Left forelimb (tissue), 1 donor: ENCODE results near the gene LTBP2.

Source experiments
- DNase-seq: peaks from one replicate; pipeline ENCODE4 v3.0.0-alpha.2; 2018; ENCODE audit warnings: low spot score

Gene LTBP2

DNA sequence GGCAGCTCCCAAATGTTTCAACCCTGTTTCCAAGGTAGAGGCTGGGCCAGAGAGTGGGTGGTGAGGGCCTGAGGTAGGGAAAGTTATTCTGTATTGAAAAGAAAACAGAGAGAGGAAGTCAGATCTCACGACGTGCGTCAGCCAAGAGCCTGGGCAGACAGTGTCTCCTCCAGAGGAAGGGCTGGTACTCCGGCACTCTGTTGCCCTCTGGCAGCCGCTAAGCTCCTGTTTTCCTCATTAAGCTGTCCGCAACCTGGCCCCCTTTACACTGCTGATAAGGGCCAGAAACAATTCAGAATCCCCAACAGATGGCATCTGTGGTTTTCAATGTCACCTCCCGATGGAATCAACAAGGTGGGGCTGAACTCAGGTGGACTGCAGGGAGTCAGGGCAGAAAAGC lies 26.0 kb upstream of the LTBP2 start:
- DNase-seq, result no peak

DNA sequence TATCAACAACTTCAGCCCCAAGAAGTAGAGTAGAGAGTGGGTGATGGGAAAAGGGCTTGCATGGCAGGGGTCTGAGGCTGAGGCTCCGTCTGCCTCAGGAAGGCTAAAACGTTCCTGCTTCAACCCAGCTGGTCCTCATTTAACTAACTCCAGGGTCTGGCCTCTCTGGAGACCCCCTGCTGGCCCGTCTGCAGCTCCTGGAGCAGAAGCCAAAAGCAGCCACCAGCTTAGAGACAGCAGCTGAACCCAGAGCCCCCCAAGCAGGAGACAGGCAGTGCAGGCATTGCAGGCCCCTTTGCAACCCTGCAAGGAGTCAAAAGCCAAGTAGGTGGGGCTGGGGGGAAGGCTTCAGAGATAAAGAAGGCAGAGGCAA lies 25.1 kb upstream of the LTBP2 start:
- no peak for DNase-seq

DNA sequence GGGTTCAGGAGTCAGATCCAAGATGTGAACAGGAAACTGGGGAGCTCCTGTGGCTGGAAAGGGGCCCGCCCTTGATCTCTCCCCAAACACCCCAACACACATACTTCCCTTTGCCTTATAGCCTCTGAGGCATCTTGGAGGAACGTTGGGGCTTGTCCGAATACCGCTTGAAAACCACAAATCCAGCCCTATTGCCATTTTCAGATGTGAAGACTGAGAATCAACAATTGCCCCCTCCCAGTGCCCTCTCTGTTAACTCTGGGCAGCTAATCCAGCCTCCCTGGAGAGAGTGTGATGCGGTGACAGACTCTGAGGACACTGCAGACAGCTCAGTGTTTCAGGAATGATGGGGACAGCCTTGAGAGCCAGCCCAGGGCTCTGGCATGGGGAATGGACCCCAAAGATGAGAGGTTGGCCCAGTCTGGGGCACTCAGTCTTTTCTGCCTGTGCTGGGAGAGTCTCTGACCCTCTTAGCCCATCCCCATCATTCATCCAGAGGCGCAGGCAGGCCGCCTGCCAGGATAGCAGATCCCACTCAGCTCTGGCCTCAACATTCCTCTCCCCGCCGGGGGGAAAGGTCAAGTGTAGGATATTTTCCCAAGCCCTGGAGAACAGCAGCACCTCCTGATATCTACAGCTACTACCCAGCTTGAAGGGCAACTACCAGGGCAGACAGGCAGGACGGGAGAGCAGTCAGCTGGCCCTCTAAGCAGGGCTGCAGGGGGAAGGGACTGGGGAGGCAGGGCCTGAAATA lies 24.6 kb upstream of the LTBP2 start:
- DNase-seq, result no peak

DNA sequence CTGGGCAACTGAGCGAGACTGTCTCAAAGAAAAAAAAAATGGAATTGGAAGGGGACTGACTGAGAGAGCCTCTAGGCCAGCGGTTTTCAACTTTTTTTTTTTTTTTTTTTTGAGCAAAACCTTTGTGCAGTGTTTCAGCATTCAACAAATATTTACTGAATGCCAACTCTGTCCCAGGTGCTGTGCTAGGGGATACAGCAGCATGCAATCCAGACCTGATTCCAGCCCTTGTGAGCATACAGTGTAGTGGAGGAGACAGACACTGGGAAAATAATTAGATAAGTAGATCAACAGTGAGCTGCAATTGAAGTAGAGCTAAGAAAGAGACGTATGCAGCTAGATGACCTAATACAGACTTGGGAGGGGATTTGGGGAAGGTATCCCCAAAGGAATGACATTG lies 23.8 kb upstream of the LTBP2 start:
- no peak for DNase-seq

DNA sequence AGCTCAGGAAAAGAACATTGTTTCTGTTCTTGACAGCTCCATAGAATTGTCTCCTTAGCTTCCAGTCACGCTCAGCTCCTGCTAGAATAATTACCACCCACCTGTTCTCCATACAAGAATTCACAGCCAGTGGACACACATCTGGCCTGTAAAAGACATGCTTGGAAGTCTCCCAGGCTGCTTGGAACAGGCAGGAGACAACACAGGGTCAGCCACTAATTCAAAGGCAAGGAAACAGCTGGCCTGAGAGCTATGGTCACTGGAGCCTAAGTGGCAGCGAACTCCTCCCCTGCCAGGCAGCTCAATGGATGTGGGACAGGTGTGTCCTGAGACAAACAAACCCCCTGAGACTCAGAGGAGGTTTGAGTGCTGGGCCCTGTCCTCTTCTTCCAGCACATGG lies 22.9 kb upstream of the LTBP2 start:
- no peak for DNase-seq

DNA sequence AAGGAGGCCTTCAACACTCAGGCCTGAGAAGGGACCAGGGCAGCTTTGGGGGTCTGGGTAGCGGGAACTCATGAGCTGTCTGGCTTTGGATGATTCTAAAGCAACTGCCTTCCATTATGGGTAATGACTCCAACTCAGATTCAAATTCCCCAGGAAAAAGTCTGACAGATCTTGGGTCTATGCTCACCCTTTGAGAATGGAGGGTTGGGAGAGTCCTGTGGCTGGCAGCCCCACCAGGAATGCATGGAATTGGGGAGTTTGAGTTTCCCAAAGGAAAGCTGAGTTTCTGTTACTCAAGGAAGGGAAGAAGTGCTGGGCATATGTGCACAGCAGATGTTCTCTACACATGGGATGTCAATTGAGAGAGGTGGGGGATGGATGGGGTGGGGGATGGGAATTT lies 22.4 kb upstream of the LTBP2 start:
- no peak for DNase-seq

DNA sequence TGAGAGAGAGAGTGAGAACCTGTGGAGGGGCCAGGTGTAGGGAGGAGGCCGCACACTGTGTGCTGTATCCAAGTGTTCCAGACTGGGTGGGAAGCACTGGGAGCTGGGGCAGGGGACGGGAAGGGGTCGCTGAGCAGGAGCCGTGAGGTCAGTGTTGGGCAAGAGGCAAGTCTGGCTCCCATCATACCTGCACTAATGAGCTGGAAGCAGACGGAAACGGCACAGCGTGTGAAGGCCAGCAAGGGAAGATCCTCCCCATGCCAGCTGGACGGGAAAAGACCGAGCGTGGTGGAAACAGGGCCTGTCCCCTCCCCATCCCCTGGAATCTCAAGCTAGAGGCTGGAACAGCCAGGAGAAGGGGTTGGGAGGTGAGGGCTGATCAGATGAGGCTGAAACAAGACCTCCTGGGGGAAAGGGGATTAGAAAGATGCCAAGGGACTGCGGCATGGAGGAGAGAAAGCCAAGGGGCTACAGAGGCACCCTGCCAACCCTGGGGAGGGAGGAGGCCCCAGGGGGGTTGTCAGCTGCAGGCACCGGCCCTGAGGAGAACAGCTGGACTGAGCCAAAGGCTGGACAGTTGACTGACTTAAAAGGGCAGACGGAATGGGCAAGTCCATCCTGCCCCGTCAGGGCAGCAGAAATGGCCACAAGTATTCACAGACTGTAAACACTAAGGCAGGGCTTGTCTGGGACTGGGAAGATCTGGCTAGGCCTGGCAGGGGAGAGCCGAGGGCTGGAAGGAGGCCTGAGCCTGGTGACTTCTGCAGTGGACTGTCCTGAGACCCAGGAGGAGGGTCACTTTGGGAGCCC lies 19.0 kb upstream of the LTBP2 start:
- DNase-seq, result no peak

DNA sequence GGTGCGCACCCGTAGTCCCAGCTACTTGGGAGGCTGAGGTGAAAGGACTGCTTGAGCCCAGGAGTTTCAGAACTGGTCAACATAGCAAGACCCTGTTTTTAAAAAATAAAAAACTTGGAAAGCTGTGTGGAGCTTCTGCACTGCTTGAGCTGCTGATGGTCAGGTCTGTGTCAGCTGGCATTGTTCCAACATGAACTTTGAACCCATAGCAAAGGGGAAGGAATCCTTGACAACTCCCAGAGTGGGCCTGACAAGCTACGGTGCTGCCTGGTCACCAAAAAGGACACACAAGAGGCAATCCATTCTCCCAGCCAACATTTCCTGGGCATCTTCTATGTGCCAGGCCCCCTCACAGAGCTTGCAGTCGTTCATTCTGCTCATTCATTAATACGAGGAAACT lies 16.4 kb upstream of the LTBP2 start:
- no peak for DNase-seq

DNA sequence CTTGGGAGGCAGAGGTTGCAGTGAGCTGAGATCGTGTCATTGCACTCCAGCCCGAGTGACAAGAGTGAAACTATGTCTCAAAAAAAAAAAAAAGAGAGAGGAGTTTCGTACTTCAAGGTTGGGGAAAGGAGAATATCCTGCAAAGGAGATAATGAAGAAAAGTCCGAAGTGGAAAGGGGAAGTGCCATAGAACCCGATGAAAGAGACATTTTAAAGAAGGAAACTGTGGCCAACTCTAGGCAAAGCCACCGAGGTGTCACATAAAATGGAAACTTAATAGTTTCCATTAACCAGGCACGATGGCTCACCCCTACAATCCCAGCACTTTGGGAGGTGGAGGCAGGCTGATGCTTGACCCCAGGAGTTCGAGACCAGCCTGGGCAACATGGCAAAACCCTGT lies 15.0 kb upstream of the LTBP2 start:
- DNase-seq, result no peak

DNA sequence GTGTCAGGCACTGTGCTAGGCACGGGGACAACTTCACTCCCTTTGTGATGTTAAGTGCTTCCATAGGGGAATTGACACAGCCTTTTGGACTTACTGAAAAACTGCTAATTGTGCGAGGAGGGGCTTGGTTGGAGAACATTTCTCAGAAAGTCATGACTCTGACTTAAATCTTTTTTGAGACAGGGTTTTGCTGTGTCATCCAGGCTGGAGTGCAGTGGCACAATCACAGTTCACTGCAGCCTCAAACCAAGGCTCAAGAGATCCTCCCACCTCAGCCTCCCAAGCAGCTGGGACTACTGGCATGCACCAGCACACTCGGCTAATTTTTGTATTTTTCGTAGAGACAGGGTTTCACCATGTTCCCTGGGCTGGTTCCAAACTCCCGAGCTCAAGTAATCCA lies 10.2 kb upstream of the LTBP2 start:
- no peak for DNase-seq

DNA sequence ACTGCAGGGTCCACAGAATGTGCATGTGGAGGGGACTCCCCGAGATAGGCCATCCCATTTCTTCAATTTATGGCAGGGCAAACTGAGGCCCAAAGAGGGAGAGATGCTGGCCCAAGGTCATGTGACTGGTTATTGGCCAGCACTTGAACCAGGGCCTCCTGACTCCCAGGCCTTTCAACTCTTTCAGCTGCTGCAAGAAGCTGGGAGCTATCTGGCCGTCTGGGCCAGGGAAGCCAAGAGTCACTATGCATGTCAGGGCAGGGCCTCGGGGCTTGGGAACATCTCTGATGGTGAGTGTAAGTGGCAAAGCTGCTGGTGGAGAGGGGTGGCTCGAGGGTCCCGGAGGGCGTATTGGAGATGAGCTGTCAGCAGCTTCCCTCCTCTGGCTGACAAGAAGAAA lies 9.5 kb upstream of the LTBP2 start:
- DNase-seq, result no peak

DNA sequence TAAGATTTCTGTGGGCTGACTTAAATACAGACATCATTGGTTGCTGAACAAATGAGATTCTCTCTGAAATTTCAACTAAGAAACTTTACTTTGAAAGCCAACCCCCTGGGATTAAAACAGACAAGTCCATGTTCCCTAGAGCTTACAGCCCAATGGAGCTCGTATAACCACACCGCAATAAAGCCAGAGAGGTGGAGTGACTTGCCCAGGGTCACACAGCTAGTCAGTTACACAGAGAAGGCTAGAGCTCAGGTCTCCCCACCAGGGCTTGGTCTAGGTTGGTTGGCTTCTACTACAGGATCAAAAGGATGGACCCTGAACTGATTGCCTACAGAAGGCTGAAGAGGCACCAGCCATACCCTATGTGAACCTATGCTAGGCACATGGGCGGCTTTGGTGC lies 8.9 kb upstream of the LTBP2 start:
- no peak for DNase-seq

DNA sequence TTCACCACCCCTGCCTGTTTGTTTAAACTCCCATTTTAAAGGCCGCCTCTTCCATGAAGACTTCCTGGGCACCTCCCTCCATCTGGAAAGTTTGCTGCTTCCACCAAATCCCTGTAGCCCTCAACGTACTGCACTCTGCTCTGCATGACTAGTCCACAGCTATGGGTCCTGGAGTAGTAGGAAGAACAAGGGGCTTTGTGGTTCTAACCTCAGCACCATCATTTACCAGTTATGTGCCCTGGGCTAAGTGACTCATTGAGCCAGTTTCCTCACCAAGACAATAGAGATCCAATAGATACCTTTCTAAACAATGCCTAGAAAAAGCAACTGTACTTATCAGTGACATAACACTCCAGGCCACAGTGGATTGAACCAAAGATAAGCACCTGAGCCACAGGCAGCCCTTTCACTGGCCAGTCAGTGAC lies 8.5 kb upstream of the LTBP2 start:
- no peak for DNase-seq

DNA sequence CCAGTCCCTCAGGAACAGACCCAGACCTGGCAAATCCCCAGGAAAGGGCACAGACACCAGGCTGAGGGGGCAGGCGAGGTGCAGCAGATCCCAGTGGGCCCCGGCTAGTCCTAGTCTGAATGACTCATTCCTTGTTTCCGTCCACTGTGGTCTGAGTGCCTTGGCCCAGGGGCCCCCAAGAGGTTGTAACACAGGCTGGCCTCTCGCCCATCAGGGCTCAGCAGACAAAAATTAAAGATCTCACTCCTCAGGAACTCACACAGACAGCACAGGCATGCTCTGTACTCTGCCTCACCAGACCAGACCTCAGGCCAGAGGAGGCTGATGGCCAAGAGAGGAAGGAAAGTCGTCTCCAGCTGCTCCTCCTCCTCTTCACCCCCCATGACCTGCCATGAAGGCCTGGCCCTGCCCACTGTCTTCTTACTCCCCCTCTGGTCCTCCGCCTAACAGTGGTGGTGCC lies 7.7 kb upstream of the LTBP2 start:
- DNase-seq, result no peak

DNA sequence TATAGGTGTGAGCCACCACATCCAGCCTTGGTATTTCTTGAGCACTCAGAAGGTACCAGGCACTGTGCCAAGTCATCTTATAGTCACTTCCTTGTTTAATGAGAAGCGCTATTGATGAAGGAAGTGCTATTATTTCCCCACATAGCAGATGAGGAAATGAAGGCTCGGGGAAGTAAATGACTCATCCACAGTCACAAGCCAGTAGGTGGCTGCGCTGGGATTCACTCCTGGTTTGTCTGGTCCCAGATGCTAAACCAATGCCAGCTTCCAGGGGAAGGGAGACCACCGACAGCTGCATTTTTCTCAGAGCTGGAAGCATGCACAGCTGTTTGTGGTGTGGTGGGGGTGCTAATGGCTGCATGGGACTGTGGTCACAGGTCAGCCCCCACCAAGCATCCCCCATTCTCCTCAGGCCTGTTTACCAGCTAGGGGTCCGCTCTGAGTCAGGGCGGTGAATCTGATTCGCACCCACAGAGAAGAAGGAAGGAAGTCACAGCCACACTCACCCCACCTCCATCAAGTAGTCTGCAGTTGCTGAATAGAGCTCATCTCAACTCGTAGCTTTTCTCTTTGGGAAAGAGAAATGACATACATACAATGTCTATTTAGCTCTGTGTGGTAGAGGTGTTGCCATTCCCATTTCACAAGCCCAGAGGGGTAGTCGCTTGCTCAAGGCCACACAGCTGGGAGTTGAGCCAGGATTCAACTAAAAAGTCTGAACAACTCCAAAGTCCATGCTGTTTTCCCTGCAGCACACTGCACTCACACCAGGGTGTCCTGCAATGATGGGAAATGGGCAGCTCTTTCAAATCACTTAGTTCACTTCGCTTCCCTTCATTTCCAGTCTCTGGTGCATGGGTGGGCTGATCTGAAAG lies 6.3 kb upstream of the LTBP2 start:
- no peak for DNase-seq

DNA sequence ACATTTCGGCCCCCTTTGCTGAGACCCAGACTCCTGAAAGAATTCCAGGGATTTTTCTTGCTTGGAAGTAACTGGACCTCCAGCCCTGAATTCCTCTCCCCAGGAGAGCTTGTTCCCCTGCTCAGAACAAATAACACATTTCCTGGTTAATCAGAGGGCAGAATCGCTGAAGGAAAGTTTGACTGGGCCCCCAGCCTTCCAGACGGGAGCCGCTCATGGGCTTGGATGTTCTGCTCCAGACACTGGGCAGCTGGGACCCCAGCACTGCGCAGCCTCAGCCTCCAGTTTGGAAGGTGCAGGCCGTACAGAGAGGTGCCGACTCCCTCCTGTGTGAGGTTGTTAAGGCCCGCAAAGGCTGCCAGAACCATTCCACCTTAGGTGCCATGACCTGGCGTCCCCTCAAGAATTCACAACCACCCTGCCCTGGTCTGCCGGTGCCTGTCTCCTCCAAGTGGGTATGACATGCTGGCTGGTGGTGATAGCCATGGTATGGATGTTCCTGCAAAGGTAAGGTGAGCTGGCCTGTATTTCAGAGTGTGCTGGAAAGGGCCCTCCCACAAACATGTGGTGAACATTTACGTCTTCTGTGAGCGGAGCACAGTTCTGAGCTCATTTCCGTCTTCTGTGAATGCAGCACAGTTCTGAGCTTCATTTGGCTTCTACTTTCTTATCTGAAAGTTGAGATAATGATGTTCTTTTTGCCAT lies 5.1 kb upstream of the LTBP2 start:
- no peak for DNase-seq

DNA sequence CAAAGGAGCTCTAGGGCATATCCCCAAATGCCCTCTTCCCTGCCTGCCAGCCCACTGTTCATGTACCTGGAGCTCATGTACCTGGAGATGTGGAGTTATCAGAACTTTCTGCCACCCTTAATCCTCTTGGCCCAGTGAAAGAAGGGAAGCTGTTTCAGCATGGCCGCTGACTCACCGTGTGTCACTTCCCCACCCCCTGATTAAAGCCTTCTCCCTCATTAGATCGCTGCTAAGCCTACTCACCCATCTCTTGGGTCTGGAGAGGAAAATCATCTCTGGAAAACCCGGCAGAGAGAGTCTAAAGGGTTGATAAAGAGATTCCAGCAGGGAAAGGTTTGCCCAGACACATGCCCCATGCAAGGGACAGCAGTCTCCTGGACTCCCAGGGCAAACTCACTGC lies 4.5 kb upstream of the LTBP2 start:
- no peak for DNase-seq

DNA sequence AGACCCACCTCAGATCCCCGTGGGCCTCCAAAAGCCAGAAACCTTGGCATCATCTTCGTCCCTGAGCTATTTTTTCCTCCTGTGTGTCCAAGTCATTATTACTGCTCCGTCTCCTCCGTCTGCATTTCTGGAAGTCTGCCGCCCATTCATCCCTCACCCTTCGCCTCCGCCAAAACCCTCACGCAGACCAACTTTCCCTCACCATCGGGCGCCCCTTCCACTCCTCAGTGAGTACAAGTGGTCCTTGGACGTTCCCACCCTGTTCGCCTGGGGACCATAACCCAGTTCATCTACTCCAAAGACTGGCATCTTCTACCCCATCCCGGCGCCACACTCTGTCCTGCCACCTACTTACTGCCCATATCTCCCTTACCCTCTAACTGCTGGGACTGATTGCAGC lies 3.7 kb upstream of the LTBP2 start:
- DNase-seq, result no peak

DNA sequence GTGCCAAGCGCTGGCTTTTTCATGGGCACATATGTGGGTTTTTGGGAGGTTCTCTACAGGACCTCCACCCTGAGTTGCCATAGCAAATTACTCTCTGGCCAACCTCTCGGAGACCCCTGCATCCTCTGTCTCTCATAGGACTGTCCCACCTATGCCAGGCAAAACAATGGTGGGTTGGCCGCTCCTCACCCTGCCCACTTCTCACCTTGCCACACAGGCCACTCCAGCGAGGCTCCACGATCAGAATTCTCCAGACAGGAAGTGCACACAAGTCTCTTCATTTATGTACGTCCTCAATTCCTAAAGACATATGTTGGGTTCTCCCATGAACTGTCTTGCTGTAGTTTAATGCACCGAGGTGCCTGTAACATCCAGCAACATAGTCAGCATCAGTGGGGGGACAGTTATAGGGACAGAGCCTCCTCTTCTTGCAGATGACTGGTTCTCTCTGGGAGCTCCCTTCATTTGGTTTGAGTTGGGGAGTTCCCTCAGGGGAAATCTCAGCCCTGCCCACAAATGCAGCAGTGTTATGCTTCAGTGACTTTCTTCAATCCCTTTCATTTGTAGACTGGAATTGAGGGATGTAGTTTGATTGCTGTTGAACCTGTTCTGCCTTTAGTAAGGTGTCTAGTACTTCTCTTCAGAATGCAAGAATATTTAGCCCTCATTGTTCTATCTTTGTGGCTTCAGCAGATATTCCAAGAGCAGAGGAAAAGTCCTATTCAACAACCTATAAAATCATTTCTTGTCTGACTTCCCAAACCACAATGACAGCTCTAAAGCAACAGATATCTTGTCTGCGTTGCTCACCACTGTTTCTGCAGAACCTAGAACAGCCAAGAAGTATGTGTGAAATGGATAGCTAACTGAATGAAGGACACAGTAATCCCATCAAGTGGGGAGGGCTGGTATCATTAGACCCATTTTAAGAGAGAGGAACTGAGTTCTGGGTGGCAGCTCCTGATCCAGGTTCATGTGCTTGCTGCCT lies 2.8 kb upstream of the LTBP2 start:
- no peak for DNase-seq

DNA sequence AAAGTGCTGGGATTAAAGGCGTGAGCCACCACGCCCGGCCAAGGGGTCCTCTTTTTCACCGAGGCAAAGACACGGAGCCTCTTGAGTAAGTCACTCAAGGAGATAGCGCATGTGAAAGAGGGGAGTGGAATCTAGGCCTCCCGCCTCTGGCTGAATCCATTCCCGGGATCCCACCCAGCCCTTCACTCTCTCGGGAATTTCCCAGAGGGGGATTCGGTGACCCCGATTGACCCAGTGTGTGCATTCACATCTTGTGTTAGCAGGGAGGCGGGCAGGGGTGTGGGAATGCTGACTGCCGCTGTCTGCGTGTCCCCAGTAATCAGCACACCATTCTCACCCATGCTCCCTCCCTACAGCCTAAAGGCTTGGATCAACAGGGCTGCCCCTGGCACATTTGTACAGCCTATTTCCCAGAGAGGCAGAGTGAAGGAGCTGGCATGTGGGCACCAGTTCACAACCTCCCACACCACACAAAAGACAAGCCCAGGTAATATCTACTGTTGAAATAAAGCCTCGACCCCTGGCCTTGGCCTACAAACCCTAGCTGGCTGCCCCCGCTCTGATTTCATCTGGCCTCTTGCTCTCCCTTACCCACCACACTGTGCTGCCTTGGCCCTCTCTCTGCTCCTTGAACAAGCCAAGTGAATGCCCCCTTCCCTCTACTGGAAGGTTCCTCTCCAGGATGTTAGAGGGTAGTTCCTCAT lies 1.3 kb upstream of the LTBP2 start:
- no peak for DNase-seq
